HG03521 (cell line): Measurements from ENCODE around the gene ZCCHC24.

Source experiments
- ATAC-seq: cut with Tn5 transposase; IDR thresholded peaks from one replicate; pipeline ENCODE4 v1.9.1; 2021; ENCODE audit warnings: mild to moderate bottlenecking, moderate library complexity; ENCODE audit not compliant: unreplicated experiment

The ZCCHC24 gene

GRCh38 chr10:79445161-79445976, at the start of gene ZCCHC24:
Gene ZCCHC24 (minus strand): TSS chr10:79445624. CDS start chr10:79445440, 184 bp downstream.
- ATAC-seq, result peak; percentile 90

GRCh38 chr10:79493806-79494205, 48.4 kb upstream of the ZCCHC24 start:
- ATAC-seq, result no peak

GRCh38 chr10:79492839-79493238, 47.4 kb upstream of the ZCCHC24 start:
- no peak for ATAC-seq

DNA sequence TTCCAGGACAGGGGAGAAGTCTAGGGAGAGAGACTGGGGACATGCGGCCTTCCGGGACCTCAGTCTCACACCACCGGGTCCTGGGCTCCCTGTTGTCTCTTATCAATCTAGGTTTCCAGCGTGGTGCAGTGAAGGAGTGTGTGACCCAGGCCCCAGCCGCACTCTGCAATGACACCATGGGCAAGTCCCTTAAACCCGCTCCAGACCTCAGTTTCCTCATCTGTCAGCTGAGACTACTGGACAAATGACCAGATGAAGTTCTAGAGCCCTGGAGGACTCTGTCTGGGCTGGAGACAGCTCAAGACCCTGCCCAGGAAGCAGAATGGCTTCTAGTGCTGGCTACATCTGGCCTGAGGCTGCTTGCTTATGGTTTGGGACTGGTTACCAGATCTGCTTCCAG, 46.8 kb upstream of the ZCCHC24 start:
- ATAC-seq, result no peak

GRCh38 chr10:79491143-79491835, 45.9 kb upstream of the ZCCHC24 start:
- ATAC-seq, result no peak

GRCh38 chr10:79490400-79491142, 45.1 kb upstream of the ZCCHC24 start:
- no peak for ATAC-seq

DNA sequence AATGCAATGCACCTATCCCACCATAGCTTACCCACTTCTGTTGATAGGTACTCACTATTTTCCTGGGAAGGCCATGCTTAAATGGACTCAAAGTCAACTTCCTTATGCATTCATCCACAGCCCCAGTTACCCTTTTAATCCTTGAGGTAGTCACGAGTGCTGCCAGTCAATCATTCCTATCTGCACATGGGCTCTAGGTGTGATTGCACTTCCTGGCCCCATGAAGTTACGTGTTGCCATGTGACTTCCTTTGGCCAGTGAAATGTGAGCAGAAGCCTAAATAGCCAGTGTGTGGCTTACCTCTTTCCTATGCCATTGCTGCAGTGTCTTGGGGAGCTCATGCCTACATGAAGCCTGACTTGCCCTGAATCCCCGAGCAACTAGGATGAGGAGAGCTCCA, 43.4 kb upstream of the ZCCHC24 start:
- no peak for ATAC-seq

DNA sequence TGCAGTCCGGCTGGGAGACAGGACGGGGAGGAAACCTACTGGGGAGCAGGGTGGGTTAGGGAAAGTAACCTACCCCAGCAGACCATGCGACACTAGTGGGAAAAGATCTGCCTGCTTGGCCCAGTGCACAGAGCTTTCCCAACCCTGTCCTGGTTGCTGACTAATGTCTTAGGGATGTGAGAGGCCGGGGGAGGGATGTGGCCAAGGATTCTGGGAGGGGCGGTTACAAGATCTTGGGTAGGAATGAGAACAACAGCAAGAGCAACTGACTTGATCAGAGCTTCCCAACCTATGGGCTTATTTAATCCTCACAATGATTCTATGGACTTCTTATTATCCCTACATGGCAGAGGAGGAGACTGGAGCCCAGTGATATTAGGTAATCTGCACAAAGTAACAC, 42.9 kb upstream of the ZCCHC24 start:
- no peak for ATAC-seq

DNA sequence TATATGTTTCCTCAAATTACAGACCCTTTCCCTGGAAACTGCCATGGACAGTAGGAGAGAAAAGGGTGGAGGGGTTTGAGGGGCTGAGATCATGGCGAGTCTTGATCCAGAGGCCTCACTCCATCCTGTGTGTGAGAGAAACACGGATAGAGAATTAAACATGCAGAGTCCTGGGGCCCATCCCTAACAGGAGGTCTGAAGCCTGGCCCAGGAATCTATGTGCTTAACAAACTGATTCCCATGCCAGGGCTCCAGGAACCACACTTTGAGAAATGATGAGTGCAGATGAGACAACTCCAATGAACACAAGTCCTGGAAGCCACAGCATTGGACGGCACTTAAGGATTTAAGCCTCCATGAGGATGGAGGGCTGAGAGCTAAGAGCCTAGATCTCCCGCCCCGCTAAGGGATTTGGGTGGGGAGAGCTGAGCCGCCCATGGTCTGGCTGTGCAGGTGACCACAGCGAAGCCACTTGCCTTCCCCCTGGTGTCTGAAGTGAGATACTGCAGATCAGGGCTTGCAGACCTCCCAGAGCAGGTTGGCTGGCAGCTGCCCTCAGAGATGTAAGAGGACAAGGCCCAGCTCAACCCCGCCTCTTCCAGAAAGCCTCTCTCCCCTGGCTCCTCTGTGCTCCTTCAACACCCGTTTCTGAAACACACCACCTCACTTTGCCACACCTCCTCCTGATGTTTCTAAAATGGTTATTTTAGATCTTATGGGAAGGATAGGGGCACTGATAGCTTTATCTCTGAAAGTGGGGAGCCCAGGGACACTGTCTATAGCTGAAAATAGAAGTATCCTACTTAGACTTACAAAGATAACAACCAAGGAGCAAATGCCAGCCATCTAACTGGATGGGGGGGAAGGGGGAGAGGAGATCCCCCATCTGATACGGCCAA, 42.1 kb upstream of the ZCCHC24 start:
- ATAC-seq, result peak; percentile 76

- ATAC-seq, result no peak
Observed at GRCh38 chr10:79484476-79484875, 39.1 kb upstream of the ZCCHC24 start.

DNA sequence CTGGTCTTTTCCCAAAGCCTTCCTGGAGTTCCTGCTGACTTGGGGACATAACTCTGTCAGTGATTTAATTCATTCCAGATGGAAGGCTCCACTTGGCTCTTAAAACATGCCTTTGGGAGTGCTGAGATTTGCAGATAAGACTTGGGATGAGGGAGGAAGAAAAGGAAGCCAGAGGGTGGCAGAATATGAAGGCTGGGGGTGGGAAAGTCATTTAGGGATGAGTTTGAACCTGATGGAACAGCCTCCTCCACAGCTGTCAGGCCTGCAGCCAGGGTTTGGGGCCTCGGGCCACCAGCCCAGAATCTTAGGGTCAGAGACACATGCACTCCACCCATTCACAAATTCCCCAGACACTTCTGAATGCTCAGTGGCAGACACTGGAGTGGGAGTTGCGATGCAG, 38.5 kb upstream of the ZCCHC24 start:
- no peak for ATAC-seq

GRCh38 chr10:79483299-79483698, 37.9 kb upstream of the ZCCHC24 start:
- ATAC-seq, result no peak

- ATAC-seq, result no peak
Observed at GRCh38 chr10:79482741-79483140, 37.3 kb upstream of the ZCCHC24 start.

DNA sequence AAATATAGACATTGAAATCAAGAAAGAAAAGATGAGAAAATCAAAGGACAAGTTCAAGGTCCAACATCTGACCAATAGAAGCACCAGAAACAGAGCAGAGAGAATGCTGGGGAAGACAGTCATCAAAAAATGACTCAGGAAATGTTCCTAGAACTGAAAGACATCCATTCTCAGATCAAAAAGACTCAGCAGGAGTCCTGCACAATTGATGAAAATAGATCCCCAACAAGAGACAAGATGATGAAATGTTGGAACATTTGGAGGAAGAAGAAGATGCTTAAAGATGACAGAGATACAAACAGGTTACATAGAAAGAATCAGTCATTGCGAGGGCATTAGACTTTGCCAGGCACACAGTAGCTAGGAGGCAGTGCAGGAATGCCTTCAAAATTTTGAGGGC, 36.9 kb upstream of the ZCCHC24 start:
- no peak for ATAC-seq

- ATAC-seq, result no peak
Observed at GRCh38 chr10:79479283-79479909, 34.0 kb upstream of the ZCCHC24 start.

DNA sequence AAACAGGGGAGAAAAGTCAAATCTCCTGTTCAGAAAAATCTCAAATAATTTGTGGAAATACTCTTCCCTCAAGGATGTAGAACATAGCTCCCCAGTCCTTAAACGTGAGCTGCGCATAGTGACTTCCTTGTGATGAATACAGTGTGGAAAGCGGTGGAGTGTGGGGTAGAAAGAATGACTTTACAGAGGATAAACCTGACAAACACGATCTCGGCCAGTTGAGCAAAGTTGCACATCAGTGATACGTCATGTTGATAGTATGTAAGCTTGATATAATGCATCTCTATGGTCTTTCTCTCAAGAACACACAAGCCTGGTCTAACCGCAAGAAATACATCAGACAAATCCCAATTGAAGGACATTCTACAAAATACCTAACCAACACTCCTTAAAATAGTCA, 32.0 kb upstream of the ZCCHC24 start:
- no peak for ATAC-seq

- ATAC-seq, result no peak
Observed at GRCh38 chr10:79476645-79477044, 31.2 kb upstream of the ZCCHC24 start.

DNA sequence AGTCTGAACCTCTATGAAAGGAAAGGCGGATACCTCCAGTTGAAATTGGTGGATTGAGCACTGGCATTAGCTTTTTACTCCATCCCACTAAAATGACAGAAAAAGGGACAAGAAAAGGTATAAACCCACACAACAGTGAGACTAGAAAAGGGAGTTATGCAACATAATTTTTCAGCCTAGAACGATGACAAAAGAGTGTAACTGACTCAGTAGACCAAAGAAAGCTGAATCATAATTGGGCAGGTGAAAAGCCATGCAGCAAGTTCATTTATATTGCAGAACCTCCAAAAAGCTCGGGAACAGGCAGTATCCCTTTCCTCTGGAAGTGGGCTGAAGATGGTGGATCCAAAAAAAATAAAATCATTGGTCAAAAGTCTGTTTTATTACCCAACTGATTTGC, 30.5 kb upstream of the ZCCHC24 start:
- ATAC-seq, result no peak

DNA sequence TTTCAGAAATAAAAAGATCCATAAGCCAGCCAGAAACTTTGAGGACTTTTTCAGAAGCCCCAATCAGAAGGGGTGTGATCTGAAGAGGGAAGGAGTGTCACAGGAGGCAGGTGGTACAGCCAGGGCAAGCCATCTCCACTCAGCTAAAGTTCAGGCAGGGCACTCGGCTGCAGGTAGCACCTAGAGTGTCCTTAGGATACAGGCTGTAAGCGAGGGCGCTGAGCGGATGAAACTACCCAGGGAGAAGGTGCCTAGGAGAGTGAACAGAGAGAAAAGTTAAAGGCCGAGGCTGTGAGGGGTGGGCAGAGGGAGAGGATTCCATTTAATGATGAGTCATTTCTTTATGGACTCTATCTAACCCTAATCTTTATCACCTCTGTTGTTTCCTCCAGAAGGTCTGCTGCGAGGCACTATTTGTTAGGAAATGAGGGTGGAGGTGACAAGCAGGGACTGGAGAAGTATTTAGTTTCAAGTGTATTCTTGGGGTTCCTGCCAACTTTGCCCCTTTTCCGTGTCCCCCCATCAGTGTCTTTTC, 29.8 kb upstream of the ZCCHC24 start:
- ATAC-seq, result no peak
